DMS79 treated with DMSO at 0.1 percent for 48 hours (cell line): ENCODE results near the gene ATP11C.
"Not testable (repeated sequence)": the region's sequence is repeated elsewhere in the genome, so short reads cannot be mapped to it uniquely, and the experiment has no call there.

Experiments
- DNase-seq: peaks from one replicate; lab custom pipeline; 2025; lab: John Stamatoyannopoulos, UW

ATP11C gene

GRCh38 chrX:139932901-139933796, at the start of gene ATP11C:
Gene ATP11C, minus strand, starts transcription at chrX:139933053. Its CDS starts 1,011 bp downstream, at chrX:139932042.
- DNase-seq: peak; percentile 39

- DNase-seq: no peak
Measured at GRCh38 chrX:139974471-139974870, 41.6 kb upstream of the ATP11C start.

- no peak for DNase-seq
Measured at GRCh38 chrX:139972629-139973624, 40.1 kb upstream of the ATP11C start.

GRCh38 chrX:139972113-139972512, 39.3 kb upstream of the ATP11C start:
- no peak for DNase-seq

GRCh38 chrX:139971394-139971749, 38.5 kb upstream of the ATP11C start:
- DNase-seq: no peak

GRCh38 chrX:139969286-139969685, 36.4 kb upstream of the ATP11C start:
- no peak for DNase-seq

GRCh38 chrX:139967750-139968149, 34.9 kb upstream of the ATP11C start:
- DNase-seq: no peak

- DNase-seq: no peak
Measured at GRCh38 chrX:139967300-139967699, 34.4 kb upstream of the ATP11C start.

GRCh38 chrX:139966159-139966558, 33.3 kb upstream of the ATP11C start:
- DNase-seq: not testable (repeated sequence)

- DNase-seq: no peak
Measured at GRCh38 chrX:139965421-139965820, 32.6 kb upstream of the ATP11C start, which contains the start of gene CXorf66. Gene CXorf66, minus strand, starts transcription at chrX:139965521. Its CDS starts 25 bp downstream, at chrX:139965496.

GRCh38 chrX:139961091-139961490, 28.2 kb upstream of the ATP11C start:
- not testable (repeated sequence) for DNase-seq

- no peak for DNase-seq
Measured at GRCh38 chrX:139949703-139950102, 16.9 kb upstream of the ATP11C start.

- no peak for DNase-seq
Measured at GRCh38 chrX:139945075-139945474, 12.2 kb upstream of the ATP11C start.

- no peak for DNase-seq
Measured at GRCh38 chrX:139936259-139936658, 3.4 kb upstream of the ATP11C start.

GRCh38 chrX:139933904-139934303, 1.1 kb upstream of the ATP11C start:
- no peak for DNase-seq

- DNase-seq: no peak
Measured at GRCh38 chrX:139932073-139932900, 566 bp downstream of the ATP11C start.

GRCh38 chrX:139931646-139932072, 1.2 kb downstream of the ATP11C start:
- no peak for DNase-seq

GRCh38 chrX:139930916-139931645, 1.8 kb downstream of the ATP11C start:
- DNase-seq: peak; percentile 11

- peak; percentile 11 for DNase-seq
Measured at GRCh38 chrX:139930401-139930800, 2.5 kb downstream of the ATP11C start.

GRCh38 chrX:139929876-139930275, 3.0 kb downstream of the ATP11C start:
- no peak for DNase-seq

GRCh38 chrX:139924696-139925095, 8.2 kb downstream of the ATP11C start:
- DNase-seq: no peak
